ENCODE data around the gene IRGC. TPM values are rescaled to one million over a fixed set of nuclear protein-coding genes. Genes with fewer than 3 reads are reported as not detected.
"Not testable (repeated sequence)": the region's sequence is repeated elsewhere in the genome, so short reads cannot be mapped to it uniquely, and the experiment has no call there.

IRGC gene
- total RNA-seq, 3 donors from 2014 or later = not detected

DNA sequence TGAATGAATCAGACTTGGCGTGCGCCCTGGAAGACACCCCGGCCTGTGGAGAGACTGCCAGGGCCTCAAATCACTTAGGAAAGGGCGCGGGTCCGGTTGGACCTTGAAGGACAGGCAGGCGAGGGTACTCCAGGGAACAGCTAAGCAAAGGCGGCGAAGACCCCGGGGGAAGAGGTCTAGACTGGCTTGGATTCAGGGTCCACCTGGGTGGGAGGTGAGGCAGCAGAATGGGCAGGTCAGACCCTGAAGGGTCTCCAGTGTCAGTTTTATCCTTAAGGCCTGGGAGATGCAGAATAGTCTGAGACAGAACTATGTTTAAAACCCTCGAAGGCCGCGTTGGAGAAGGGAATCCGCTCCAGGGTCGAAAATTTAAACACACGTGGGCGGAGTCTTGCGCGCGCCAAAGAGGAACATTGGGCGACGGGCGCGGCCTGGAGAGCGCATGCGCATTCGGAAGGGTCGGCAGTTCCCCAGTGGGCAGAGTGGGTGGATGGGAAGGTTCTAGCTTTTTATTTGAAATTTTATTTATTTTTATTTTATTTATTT, 39.5 kb downstream of the IRGC start:
- Histone ChIP-seq H3K9me3 (no peaks in the 10 kb centered on the region), H3K4me3 (peak overlapping the region; percentile 45), H3K36me3 (ENCODE audit: low read depth) (peaks cover 5% of the 10 kb centered on the region), H3K4me1 (ENCODE audit: low read depth) (peaks cover 16% of the 10 kb centered on the region)
- TF ChIP-seq, protein P1, sequence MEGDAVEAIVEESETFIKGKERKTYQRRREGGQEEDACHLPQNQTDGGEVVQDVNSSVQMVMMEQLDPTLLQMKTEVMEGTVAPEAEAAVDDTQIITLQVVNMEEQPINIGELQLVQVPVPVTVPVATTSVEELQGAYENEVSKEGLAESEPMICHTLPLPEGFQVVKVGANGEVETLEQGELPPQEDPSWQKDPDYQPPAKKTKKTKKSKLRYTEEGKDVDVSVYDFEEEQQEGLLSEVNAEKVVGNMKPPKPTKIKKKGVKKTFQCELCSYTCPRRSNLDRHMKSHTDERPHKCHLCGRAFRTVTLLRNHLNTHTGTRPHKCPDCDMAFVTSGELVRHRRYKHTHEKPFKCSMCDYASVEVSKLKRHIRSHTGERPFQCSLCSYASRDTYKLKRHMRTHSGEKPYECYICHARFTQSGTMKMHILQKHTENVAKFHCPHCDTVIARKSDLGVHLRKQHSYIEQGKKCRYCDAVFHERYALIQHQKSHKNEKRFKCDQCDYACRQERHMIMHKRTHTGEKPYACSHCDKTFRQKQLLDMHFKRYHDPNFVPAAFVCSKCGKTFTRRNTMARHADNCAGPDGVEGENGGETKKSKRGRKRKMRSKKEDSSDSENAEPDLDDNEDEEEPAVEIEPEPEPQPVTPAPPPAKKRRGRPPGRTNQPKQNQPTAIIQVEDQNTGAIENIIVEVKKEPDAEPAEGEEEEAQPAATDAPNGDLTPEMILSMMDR (IDR thresholded peaks at IDR 0.05) = no peak
- intact Hi-C loops (cut with DNase I, micrococcal nuclease) = no loop called here
- ATAC-seq (peak; percentile 55), DNase-seq (peak; percentile 89 to 91 (median 90))

DNA sequence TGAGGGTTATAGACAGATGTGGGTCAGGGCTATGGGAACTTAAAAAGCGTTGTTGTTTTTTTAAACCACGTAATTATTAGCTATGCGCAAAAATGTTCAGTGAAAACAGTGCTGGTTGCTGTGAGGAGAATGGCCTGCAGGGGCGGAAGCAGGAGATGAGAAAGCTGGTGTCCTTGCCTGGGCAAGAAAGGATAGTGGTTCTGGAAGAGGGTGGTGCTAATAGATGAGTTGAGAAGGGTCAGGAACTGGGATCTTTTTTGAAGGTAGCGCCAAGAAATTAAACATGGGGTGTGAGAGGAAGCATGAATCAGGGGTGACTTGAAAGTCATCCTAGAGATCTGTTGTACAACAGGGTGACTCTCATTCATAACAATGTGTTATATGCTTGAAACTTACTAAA, 43.6 kb downstream of the IRGC start:
- peaks cover 4% of the 10 kb centered on the region for H3K36me3 ChIP-seq (ENCODE audit: low read depth)
- peaks cover 3% of the 10 kb centered on the region for H3K4me1 ChIP-seq (ENCODE audit: low read depth)
- no peaks in the 10 kb centered on the region for H3K9me3 ChIP-seq
- H3K4me3 ChIP-seq = no peak overlapping the region
- TF ChIP-seq, protein P1 (IDR thresholded peaks at IDR 0.05) = no peak
- intact Hi-C loops (cut with DNase I, micrococcal nuclease) = no loop called here
- DNase-seq (no peak), ATAC-seq (no peak)

DNA sequence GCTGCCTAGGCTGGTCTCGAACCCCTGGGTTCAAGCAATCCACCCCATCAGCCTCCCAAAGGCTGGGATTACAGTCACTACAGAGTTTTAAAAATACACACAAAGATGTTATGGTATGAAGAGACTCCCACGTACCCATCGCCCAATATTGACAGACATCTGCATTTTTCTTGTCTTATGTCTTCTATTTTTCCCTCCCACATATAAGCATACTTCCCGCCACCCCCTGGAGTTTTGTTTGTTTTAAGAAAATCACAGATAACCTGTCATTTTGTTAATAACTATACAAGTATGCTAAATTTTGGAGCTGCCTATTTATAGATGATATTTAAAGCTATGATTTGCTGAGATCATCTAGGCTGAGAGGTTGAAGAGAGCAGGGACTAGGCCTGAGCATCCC, 45.1 kb downstream of the IRGC start:
- no peak for ATAC-seq

DNA sequence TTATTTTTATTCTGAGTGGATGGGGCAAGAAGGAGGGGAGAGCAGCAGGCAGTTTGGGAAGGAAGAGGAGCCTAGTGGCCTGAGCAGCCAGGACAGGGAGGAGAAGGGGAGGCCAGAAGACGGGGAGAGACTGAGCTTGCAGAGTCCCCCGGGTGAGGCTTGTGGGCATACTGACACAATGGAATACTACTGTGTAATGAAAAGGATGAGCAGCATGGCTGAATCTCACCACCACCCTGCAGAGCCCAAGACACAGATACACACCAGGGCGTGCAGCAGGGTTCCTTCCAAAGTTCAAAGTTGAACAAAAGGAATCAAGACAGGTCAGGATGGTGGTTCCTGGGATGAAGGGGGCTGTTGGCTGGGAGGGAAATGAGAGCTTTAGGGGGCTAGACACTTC, 46.9 kb downstream of the IRGC start:
- intact Hi-C loops (cut with DNase I, micrococcal nuclease) = no loop called here
- H3K4me1 ChIP-seq (ENCODE audit: low read depth) = peaks cover 30% of the 10 kb centered on the region
- TF ChIP-seq, protein P1 (IDR thresholded peaks at IDR 0.05) = no peak

More for the DNA sequence above, 45.1 kb downstream of the IRGC start:
- Histone ChIP-seq H3K4me3 (no peak overlapping the region), H3K4me1 (ENCODE audit: low read depth) (peaks cover 12% of the 10 kb centered on the region), H3K9me3 (no peaks in the 10 kb centered on the region), H3K36me3 (ENCODE audit: low read depth) (no peaks in the 10 kb centered on the region)
- intact Hi-C loops (cut with DNase I, micrococcal nuclease) = no loop called here
- TF ChIP-seq, protein P1 (IDR thresholded peaks at IDR 0.05) = no peak
- DNase-seq = no peak

DNA sequence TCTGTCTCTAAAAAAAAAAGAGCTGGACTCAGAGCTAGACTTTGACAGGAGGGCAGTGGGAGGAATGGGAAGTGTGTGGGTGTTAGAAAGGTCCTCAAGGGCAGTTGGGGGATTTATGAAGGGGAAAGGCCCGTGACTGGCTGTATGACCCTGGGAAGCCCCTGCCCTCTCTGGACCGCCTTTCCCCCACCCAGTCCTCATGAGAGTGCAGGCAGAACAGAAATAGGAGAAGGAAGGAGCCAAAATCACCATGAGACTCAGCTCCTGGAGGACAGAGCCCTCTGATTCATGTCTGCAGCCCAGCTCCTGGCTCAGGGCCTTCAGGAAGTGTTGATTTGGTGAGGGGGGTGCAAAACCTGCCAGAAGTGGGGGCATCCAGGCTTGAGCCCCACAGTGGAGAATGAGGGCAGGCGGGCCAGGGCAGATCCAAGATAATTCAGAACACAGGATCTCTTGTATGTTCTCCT, 47.6 kb downstream of the IRGC start:
- no peak for ATAC-seq

More for the DNA sequence above, 46.9 kb downstream of the IRGC start:
- no peaks in the 10 kb centered on the region for H3K9me3 ChIP-seq
- ATAC-seq (no peak), DNase-seq (no peak)
- no peaks in the 10 kb centered on the region for H3K36me3 ChIP-seq (ENCODE audit: low read depth)
- H3K4me3 ChIP-seq = no peak overlapping the region

DNA sequence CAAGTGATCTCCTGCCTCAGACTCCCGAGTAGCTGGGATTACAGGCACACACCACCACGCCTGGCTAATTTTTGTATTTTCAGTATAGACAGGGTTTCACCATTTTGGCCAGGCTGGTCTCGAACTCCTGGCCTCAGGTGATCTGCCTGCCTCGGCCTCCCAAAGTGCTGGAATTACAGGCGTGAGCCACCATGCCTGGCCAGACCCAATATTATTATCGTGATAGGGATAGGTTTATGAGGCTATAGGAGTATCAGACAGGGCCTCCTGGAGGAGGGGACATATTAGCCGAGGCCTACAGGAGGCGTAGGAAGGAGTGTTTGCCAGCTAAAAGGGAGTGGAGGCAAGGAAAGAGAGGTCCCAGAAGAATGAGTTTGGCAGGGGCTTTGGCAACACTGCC, 48.8 kb downstream of the IRGC start:
- H3K4me3 ChIP-seq; H3K36me3 ChIP-seq (ENCODE audit: low read depth); ATAC-seq; intact Hi-C loops (cut with DNase I, micrococcal nuclease); DNase-seq; H3K9me3 ChIP-seq: not testable (repeated sequence)
- peaks cover 43% of the 10 kb centered on the region for H3K4me1 ChIP-seq (ENCODE audit: low read depth)

More for the DNA sequence above, 47.6 kb downstream of the IRGC start:
- TF ChIP-seq, protein P1 (IDR thresholded peaks at IDR 0.05) = no peak
- intact Hi-C loops (cut with DNase I, micrococcal nuclease) = no loop called here
- H3K9me3 ChIP-seq = no peaks in the 10 kb centered on the region
- DNase-seq = no peak
- H3K36me3 ChIP-seq (ENCODE audit: low read depth) = no peaks in the 10 kb centered on the region
- no peak overlapping the region for H3K4me3 ChIP-seq
- H3K4me1 ChIP-seq (ENCODE audit: low read depth) = peaks cover 32% of the 10 kb centered on the region

Data from mucosa of descending colon (tissue), 3 donors.